NAMALWA (cell line): ENCODE data around the gene DMRT3.

ENCODE experiments used
- DNase-seq: peaks from one replicate; pipeline ENCODE4 v3.0.0-alpha.2; 2015; ENCODE audit warnings: low spot score

DMRT3 gene

DNA sequence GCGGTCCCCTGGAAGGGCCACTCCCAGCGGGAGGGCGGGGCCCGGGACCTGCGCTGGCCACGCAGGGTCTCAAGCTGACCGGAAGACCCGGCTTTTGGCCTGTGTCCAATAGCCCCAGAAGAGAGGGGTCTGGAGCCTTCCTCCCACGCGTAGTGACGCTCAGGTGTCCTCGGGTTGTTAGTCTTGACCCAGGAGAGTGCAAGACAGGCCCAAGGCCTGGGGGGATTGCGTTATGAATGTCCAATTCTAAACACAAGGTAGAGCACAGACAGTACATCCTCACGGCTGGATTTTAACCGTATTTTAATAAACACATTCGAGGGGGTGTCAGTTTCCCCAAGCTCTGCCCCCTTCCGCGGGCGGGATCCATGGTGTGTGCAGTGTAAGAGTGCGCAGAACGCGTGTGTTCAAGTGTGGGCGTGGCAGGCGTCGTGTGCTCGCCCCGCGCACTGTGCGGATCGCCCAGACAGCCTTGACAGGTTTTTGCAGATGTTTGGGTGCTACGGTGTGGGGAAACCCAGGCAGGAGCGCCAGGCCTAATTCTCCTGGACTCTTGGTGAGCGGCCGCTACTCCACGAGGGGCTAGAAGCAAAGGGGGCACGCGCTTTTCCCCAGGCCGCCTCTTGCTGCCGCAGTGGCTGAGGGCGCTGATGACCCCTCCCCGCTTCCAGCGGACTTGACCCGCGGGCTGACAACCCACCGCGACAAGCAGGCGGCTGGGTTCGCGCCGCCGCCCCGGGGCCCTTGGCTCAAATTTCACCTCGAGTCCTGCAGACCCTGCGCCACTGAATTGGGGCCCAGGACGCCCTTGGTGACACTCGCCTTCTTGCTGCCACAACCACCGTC is 6.1 kb upstream of the DMRT3 start:
- no peak for DNase-seq

DNA sequence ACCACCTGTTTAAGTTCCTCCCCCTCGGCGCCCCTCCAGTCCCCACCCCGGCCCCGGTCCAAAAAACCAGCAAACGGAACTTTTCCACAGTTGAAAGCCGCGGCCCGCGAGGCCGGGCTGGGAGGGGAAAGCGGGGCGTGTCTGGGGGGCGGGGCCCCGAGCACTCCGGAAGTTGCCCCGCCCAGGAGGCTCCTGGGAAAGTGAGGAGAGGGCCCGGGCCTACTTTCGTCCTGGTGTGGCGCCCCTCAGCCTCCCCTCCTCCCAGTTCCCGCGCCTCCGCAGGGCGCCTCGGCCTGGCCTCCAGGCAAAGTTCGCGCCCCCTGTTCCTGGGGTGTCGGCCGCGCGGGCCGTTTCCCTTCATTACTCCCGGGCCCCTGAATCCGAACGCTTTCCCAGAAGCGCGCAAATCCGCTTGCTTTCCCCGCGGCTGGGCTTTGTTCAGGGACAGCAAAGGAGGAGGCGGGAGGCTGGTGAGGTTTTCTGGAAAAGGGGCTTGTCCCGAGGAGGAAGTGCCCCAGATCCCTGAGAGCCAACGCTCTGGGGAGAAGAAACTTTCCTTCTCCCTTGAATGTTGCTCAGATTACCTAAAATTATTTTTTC is 4.5 kb upstream of the DMRT3 start:
- DNase-seq = no peak

DNA sequence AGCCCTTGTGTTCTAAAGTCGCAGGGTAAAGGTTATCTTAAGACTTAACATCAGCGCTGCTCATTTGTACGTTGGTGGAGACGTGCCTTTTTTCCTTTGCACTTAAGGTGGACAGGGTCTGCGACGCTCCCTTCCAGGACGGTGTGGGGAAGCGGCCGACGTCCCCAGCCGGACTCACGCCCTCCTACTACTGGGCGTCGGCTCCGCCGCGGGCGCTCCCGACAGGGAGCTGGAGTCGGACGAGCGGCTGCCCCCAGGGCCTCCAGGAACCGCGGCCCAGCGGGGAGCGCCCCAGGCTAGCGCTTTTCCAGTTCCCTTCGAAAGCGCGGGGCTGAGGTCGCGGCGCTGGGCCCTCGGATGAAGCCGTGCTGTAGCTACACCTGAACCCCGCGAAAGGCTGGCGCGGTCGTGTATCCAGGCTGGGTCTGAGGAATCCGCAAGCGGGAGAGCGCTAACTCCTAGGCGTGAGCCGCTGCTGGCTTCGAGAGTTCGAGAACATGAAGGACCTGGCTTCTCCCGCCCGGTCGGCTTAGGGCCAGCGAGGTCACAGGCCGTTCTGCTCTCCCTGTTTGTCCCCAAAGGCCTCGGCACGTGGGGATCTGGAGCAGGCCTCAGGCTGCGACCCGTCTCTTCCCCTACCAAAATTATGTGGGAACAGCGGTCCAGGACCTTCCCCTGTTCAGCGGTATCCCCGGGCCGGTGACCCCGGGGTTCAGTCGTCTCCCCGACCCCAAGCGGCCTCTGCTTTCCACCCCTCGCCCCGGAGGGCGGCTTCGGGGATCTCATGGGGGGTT is 3.8 kb upstream of the DMRT3 start:
- DNase-seq = no peak

DNA sequence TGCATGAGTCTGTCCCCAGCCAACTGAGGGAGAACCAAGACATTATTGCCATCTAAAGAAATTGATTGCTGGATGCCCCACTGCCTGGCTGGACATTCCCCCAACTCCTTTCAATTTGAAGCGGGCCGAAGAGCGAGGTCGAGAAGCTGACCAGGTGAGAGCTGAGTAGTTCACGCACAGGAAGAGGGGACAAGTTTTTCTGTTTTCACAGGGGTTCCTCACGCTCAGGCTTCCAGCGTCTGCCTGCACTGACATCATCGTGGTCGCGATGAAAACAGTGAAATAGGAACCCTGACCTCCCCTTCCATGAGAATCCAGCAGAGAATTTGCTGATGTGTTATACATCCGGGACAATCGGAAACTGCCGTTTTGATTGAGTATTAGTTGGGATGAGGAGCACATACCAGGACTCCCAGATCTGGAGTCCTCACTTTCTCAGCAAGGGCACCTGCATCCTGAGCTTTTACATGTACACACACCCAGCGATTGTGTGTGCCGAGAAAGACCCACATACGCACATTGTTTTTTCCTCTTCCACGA is 3.1 kb upstream of the DMRT3 start:
- no peak for DNase-seq

DNA sequence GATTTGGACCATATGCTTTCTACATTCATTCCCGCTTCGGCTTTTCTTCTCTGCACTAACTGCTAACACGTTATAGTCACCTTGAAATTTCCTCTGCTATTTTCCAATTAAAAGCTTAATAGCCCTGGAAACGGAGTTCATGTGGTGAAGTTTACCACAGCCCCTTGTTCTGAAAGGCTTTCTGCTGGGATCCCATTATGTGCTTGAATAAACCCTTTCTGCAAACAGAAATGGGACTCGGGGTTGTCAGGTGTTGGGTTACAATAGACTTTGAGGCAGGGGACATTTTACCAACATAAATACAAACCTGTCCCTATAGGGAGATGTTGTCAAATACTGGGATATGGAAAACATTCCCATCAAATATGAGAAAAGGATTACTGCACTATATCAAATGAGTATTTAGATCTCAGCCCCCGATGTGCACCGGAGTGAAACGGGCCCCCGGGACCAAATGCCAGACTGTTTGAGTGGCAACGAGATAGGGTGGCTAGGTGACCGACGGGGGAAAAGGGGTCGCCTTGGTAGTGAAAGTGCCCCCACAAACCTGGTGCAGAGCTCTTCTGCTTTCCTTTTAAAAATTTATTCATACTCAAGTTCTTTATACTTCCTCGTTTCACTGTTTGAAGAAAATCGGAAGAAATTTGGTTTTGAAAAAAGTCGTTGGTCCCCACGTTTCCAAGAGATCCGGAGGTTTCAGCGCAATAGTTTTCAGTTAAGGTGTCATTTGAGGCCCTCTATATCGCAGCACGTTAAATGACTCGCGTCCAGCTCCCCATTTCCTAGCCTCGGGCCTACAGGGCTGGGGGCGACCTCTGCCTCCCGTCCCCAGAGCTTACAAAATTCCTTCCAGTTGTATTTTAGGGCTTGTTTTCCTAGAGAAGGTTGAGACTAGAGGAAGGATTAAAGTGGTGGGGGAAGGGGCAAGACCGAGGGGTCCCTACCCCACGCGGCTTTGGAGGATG is 2.1 kb upstream of the DMRT3 start:
- no peak for DNase-seq

DNA sequence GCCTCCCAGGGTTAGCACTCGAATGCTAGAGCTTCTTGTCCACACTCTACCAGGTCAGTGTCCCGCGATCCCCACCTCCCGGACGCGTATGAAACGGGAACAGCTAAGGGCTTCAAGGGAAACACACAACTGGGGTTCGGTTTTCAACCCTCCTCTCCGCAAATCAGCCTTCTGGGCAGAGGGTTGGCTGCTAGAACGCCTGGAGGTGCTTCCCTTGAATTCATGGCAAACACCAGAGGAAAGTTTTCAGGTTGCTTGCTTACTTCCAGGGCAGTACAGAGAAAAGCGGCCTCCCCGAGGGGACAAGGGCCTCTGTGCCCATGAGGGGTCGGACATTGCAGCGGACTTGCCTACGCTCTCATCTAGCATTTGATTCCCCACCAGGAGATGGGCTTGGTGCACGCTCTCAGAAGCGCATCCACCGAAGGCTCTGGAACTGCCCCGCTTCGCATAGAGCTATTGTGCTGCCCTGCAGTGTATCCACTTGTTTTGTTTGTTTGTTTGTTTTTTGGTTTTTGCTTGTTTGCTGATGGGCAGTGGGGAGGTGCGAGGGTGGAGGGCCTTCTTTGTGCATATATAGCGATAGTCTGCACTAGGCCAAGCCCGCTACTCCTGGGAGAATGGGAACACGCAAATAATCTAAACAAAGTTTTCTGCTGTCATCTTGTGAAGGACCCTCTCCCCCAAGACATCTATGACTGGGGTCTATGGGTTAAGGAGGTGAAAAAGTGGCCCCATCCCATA is 1.3 kb upstream of the DMRT3 start:
- DNase-seq = no peak

DNA sequence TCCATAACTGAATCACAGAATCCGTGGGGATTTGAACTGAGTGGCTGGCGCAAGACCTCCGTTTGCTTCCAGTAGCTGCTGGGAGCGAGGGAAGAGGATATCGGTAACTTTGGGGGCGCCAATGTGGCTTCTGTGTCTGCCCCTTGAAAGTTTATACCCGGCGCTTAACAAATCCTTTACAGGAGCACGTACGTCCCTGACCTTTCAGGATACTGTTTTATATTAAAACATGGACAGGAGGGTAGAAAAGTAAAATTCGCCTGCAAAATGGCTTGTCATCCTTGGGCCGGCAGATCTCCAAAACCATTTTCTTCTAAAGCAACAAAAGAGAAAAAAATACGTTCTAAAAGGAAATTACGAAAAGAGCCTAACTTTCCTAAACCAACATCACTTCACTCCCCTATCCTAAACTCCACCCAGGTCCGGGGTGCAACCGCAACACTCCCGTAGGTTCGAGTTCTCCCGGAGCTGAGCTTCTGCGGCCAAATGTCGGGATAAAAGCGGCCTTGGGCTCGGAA is 656 bp upstream of the DMRT3 start:
- no peak for DNase-seq

DNA sequence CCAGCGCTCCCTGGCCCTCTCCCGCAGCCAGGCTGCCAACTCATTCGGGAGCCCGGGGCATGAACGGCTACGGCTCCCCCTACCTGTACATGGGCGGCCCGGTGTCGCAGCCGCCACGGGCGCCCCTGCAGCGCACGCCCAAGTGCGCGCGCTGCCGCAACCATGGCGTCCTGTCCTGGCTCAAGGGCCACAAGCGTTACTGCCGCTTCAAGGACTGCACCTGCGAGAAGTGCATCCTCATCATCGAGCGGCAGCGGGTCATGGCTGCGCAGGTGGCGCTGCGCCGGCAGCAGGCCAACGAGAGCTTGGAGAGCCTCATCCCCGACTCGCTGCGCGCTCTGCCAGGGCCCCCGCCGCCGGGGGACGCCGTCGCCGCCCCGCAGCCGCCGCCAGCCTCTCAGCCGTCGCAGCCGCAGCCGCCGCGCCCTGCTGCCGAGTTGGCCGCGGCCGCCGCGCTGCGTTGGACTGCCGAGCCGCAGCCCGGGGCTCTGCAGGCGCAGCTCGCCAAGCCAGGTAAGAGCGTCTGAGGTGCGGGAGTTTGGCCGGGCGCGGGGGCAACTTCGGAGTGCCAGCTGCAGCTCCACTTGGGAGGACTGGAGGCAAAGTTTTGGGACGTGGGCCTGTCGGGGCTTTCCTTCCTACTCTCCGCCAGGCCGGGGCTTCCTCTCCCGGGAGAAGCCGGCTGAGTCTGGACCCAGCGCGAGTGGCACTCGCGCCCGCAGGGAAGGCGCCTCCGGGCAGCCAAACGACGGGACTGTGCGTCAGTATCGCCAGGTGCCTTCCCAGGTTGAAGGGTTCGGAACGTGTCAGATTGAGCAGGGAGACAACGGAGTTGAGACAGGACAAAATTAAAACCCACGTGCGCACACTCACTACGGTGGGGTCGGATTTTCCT is 735 bp downstream of the DMRT3 start:
- DNase-seq = no peak

DNA sequence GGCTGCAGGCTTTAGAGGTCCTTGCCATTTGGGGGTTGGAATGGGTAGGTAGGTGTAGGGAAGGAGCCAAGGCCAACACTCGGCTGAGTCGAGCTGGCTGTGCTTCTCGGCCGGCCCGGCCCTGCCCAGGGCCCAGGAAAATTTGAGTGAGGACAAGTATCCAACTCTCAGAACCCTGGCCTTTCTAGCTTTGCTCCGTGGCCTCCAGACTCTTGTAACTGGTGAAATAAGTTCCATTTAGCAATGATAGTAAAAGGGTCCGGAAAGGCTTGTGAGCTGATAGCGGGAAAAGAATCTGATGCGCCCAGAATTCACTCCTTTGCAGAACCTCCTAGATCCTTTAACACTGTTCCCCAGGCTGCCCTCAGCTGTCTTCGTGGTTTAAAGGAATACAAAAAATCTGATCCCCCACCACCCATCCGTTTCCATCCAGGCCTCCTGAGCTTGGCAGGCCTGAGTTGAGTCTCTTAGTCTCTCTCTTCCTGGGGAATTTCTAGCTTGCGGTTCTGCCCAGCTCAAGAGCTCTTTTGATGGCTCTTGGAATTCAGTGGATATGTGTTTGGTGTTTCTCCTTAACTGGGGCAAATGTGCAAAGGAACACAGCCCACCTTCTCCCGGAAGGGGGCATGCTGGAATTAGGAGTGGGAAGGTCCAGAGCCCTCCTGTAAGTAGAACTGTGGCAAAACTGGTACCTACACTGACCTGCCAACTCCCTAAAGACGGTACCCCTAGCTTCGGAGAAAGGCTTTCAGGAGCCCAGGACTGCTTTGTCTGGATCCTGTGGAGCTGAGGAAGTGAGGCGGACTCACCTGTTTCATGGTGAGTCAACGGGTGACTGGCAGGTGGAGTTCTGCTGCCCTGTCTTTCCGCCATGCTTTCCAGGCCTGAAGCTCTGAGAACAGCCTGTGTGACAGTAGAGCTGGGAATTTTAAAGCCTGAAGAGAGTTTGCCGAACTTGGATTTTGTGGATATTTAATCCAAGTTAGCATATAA is 1.7 kb downstream of the DMRT3 start:
- no peak for DNase-seq

DNA sequence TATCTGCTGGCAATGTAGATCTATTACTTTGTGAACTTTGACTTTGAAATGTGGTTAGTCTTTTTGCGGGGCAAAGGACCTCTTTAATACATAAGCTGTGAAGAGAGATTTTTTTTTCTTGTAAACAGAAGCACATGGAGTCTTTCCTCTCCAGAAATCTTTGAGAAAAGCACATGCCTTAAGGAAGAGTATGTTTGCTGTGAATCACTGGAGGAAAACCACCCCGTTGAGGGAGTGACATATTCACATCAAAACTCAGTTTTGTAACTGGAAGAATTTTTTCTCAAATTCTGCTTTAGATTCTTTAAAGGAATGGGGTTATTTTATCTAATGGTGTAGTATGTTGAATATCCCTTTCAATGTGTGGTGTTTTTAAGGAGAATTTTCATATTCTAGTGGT is 3.5 kb downstream of the DMRT3 start:
- no peak for DNase-seq

DNA sequence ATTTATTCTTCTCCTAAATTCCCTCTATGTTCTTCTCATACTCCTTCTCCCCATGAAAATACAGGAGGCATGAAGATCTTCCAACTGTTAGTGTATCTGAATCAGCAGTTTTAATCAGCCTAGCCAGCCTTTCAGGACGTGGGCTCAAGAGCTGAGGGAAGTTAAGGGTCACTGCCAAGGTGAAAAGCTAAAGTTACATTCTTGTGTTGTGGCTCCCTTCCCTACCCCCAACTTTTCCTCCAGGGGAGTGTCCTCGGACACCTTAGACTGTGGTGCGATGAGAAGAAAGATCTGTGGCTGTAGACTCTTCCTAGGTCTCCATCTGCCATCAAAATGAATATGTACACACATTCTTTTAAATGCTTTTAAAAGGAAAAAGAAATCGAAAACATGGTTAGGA is 4.2 kb downstream of the DMRT3 start:
- no peak for DNase-seq

DNA sequence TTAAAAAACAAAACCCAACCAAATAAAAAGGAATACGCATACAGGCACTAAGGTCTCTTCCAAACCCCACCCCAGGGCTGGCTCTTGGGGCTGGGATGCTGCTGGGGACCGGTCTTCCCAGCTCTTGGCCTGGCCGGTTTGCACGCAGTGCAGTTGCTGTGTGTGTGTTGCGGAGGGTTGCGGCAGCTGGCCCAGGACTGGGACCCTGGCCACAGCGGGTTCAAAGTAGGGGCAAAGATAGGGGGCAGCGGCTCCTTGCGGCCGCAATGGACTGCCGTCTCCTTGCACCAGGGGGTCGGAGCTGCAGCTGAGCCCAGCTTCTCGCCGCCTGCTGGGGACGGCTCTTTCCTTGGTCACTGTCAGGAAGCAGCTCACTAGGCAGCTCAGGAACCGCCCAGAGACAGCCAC is 5.0 kb downstream of the DMRT3 start:
- DNase-seq = no peak

DNA sequence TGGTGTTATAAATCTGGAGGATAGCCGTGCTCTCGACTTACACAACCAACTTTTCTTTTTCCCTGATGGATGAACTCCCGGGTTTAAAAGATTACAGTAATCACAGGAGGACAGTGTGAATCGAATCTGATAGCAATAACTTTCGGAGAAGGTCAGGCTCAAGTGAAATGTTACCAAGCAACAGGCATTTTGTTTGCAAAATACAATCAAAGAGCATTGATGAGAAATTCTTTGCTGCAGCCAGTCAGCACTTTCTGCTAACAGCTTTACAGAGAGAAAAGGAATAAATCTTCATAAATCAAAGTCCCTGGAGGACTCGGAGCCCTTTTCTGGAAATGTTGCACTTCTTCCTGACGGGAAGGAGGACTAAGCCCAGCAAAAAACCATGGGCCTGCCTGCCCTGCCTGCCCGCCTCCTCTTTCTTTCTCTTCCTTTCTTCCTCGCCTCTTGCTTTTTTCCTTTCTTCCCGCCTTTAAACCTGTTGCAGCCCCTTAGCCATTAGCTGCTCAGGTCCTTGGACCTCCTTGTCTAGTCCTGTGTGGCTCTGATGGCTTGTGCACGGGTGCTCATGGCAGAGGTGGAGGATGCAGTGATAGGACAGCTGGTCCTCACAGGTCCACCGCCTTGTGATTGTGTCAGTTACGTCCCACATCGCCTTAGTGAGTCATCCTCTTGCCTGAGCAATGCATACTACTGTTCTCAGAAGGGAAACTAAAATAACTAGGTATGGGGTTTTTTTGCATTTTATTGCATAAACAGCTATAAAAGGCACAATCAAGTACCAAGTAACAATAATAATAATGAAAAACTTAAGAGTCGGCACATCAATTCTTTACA is 6.2 kb downstream of the DMRT3 start:
- DNase-seq = no peak

DNA sequence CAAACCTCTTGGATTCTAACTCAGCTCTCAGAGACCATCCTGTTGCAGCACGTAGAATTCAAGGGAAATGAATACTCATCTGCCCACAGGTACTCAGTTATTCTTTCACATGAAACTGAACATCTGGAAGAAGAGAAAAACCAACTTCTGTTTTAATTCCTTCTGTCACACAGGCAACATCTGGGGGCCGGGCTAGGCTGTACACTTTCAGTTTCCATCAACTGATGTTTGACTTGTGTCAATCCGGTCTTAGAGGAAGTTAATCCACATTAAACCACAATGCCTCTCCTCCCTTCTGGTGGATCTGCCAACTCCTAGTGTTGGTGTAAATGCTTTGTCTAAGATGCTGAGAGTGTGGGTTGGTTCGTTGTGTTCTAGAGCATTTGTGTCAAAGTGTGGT is 17.6 kb downstream of the DMRT3 start:
- DNase-seq = peak; percentile 62

DNA sequence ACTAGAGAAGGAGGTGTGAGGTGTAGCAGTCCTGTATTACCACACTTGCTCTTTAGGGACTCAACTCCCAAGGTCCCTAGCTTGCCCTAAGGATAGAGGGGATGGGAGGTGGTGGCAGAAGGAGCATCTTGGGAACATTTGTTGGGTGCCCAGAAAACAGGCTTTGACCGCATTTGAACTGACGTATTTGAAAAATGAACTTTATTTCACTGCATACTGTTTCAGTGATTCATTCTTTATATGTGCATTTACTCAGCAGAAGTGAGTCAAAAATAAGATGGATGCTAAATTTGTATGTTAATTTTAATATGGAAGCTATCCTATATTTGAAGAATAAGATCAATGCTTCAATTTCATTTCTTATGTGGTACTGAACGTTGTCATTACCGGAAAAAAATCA is 18.7 kb downstream of the DMRT3 start:
- no peak for DNase-seq

DNA sequence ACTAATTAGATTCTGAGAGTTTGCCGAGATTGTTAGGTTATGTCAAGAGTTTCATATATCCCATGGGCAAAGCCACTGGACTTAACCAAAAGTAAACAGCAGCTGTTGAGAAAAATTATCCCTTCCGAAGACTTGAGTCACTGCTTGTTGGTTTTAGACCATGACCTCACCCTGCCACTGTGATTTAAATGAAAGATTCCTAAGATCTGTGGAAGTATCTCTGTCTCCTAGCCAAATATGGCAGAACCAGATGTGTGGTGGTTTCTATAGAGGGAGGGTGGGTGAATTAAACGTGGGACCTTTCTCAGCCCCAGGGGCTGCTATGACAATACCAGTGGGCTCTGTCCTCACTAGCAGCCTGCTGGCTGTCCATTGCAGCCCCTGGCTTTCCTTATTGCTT is 19.3 kb downstream of the DMRT3 start:
- no peak for DNase-seq
